HG03457 (cell line): ENCODE data around the gene CEACAM16.

Source experiments
- ATAC-seq: cut with Tn5 transposase; IDR thresholded peaks from one replicate; pipeline ENCODE4 v1.9.1; 2021; ENCODE audit warnings: moderate number of reproducible peaks; ENCODE audit not compliant: unreplicated experiment

CEACAM16 gene

DNA sequence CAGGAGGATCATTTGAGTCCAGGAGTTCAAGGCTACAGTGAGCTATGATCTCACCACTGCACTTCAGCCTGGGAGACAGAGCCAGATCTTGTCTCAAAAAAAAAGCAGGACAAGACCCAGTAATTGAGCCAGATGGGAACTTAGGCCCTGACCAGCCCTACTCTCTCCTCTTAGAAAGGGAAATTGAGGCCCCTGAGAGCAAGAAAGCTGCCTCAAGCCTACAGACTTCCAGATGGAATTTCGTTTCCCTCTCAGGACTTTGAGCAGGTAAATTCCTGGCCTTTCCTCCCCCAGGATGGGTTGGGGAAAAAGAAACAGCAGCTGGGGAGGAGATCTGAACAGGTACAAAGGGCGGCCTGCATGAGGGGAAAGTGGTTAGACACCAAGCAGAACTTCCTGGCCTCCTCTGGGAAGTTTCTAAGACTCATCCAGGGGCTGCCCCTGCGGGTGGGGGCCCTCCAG, 46.0 kb downstream of the CEACAM16 start:
- no peak for ATAC-seq

DNA sequence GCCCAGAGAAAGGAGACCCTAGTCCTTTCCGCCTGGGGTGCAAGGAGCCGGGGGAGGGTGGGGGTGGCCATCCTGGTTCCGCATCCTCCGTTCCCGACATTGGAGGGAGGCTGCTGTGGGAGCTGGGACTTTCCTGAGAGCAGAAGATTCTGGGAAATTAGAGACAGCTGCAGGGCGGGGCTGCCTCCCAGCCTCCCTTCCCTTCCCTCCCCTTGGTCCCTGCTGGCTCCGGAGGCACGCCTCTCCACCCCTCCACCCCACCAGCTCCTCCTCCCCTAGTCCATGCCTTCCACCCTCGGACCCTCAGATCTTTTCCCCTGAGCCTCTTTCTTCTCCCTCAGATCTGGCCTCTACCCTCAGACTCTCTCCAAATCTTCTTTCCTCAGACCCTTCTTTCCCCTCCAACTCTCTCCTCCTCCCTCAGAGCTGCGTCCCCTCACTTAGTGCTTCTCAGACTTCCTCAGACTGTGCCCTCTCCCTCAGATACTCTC, 46.4 kb downstream of the CEACAM16 start:
- no peak for ATAC-seq

DNA sequence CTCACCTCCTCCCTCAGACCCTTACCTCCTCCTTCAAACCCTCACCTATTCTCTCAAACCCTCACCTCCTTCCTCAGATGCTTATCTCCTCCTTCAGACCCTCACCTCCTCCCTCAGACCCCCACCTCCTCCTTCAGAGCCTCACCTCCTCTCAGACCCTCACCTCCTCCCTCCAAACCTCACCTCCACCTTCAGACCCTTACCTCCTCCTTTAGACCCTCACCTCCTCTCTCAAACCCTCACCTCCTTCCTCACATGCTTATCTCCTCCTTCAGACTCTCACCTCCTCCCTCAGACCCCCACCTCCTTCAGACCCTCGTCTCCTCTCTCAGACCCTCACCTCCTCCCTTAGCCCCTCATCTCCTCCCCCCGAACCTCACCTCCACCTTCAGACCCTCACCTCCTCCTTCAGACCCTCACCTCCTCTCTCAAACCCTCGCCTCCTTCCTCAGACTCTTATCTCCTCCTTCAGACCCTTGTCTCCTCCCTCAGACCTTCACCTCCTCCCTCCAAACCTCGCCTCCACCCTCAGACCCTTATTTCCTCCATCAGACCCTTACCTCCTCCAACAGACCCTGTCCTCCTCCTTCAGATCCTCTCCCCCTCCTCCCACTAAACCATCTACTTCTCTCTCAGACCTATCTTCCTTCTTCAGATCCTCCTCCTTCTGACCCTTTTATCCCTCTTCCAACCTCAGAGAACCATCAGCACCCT, 47.1 kb downstream of the CEACAM16 start:
- ATAC-seq = no peak

DNA sequence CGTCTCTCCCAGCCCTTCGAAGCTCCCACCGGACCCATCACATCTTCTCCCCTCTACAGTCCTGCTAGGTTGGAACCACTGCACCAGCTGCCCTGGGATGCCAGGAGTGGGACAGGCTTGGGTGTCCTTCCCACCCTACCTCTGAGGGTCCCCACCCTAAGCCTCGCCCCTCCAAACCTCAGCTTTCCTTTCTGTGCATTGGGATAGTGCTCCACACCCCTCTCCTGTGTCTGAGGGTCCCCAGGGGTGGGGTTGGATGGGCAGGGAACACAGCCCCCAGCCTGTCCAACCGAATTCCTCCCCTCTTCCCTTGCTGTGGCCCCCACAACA, 47.6 kb downstream of the CEACAM16 start:
- no peak for ATAC-seq

DNA sequence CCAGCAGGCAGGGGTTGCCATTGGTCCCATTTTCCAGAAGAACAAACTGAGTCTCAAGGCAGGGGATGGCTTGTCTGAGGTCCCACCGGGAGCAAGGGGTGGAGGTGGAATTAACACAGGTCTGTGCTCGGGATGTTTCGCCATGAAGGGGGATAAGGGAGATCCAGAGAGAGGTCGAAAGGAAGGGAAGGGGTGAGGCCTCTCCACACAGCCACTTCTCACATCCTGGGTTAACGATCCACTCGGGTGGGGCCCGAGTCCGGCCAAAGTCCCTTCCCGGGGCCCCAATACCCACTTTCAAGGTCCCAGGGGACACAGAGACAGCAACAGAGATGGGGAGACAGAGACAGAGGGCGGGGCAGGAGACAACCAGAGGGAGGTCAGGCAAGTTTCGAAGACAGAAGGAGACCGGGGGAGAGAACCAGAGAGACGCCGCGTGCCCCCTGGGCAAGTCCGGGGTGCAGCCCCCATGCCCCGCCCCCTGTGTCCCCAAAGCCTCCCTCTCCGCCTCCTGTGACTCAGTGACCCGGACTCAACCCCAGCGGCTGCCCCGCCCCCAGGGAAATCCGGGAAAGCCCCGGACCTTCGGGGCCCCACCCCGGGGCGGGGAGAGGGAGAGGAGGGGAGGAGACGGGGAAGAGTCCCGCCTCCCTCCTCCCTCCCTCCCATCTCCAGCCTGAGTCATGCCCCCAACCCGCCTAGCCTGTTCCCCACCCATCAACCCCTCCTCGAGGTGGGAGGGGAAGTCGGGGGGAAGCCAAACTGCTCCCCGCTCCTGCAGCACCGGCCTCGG, 48.2 kb downstream of the CEACAM16 start:
- ATAC-seq = no peak

DNA sequence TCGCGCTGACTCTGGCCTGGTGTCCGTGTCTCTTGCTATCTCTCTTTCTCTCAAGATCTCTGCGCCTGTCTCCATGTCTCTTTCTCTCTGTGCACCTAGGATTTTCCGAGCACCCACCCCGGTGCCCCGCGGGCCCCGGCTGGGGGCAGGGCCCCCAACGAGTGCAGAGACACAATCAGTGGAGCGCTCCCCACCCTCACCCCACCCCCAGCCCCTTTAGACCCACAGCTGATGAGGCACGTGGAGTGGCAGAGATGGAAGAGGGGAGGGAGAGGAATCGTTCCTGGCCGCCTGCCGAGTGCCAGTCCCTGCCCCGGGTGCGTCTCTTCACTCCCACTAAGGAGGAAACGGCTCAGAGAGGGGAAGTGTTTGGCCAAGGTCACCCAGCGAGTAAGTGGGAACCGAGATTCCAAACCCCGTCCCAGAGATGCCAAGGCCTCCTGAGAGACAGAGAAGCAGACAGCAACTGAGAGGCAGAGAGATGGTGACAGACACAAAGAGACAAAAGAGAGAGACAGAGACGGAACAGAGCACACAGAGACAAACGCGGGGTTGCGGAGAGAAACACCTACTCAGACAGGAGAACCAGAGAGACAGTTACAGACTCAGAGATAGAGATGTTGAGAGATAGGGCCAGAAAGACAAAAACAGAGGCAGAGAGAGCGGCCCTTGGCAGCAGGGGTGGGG, 48.9 kb downstream of the CEACAM16 start:
- ATAC-seq = no peak

DNA sequence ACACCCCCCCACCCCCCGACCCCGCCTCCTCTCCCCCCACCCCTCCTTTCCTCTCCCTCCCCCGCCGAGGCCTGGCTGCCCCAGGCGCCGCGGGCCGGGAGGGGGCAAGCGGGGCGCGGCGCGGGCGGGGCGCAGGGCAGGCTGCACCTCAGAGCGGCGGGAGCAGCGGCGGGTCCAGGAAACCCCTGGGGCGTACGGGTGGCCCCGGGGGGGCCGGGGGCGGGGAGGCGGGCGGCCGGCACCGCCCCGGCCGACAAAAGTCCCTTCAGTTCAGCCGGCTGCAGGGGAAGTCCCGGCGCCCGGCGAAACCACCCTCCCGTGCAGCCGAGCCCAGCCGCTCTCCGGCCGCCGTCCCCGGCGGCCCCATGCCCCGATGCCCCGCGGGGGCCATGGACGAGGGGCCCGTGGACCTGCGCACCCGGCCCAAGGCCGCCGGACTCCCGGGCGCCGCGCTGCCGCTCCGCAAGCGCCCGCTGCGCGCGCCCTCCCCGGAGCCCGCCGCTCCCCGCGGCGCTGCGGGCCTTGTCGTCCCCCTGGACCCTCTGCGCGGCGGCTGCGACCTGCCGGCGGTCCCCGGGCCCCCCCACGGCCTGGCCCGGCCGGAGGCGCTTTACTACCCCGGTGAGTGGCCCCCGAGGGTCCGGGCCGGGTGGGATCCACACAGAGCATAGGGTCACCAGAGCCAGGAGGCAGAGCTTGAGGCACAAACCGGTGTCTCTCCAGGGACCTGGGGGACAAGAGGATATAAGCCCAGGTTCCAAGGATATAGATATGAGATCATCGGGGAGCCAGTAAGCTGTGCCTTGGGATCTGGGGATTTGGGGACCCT, 49.7 kb downstream of the CEACAM16 start, which contains the start of gene BCL3:
BCL3 (plus strand) TSS at position 283 of the 829 bp plus-strand sequence; CDS start at position 366, 83 bp downstream.
- ATAC-seq = no peak

DNA sequence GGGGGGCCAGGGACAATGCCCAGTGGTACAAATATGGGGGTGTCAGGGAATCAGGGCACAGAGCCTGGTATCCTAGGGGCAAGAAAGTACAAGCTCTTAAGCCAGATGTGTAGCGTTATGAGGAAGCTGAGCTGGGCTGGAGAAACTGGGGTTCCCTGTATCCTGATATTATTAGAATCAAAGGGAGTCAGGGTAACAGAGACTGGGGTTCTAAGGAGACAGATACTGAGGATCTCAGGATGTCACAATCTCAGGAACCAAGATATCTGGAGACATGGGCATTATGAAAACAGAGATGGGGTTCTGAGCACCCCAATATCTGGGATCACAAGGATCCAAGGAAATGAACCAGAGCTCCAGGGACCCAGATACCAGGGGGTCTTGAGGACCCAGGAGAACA, 50.3 kb downstream of the CEACAM16 start:
- ATAC-seq = no peak

DNA sequence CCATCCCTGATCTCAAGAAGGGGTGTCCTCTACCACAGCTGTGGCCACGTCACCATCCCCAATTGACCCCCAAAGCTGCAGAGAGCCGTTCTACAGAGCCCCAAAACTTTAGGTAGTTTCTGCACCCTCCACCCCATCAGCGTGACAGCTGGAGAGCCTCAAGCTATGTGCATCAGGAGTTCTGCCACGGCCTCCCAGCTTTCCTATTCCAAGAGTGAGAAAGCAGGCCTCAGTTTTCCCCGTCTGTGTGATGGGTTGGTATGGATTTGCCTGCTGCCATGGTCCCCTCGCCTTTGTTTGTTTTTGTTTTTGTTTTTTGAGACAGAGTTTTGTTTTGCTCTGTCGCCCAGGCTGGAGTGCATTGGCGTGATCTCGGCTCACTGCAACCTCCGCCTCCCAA, 51.0 kb downstream of the CEACAM16 start:
- no peak for ATAC-seq

DNA sequence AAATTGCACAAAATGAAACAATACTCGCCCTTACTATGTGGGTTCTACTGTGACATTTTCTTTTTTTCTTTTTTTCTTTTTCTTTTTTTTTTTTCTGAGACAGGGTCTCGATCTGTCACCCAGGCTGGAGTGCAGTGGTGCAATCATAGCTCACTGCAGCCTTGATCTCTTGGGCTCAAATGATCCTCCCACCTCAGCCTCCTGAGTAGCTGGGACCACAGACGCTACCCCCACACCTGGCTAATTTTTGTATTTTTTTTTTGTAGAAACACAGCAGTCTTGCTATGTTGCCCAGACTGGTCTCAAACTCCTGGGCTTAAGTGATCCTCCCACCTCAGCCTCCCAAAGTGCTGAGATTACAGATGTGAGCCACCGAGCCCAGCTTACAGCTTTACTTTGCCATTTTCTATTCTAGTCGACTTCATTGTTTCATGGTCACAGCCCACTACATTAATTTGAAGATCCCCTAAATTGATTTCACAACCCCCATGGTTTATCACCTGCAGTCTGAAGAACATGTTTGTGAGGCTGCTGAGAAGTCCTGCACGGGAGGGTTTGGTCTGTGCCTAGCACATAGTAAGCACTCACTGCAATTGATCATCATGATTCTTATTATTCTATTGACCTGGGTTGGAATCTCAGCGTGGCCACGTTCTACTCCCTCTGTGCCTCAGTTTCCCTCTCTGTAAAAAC, 53.3 kb downstream of the CEACAM16 start:
- ATAC-seq = no peak

DNA sequence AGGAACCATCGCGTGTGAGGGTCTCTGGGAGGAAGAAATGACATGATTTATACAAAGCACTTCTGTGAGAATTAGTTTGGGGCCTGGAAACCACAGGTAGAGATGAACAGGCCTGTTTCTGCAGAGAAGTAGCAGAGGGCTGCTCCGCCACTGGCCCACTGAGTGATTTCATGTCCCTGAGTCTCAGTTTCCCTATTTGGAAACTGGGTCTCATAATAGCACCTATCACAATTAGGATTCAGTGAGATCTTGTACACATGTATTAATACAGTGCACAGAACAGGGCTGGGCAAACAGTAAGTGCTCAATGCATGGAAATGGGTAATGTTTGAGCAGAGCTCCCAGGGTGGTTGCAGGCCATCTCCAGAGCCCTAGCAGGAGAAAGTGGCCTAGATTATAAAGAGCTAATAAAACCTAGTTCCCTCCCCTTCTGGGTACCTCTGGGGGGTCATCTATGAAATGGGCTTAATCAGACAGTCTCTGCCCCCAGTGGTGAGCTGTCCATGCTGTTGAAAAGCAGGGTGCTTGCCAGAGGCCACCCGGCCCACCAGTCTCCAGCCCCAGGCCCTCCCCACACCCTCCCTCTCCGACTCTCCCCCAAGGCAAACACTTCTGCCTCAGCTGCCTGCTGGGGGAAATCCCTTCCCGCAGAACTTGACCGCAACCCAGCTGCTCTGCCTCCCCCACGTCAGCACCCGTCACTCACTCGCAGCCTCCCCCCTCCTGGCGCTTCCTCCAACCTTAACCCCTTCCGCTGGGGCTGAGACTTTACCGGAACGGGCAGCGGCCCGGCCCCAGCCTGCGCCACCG, 54.1 kb downstream of the CEACAM16 start:
- peak; percentile 49 for ATAC-seq

DNA sequence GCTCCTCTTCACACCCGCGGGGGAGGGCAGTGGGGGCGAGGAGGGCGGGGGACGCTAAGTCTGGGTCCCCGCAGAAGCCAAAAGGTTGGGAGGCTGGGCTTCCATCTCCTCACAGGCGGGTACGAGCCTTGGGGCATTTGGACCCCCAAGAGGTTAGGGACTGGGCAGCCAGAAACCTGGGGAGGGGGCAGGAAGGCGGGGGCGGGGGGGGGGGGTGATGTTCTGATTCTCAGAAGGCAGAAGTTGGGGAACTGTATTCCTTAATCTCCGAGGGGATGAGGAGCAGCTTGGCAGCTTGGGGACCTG, 54.6 kb downstream of the CEACAM16 start:
- ATAC-seq = no peak

DNA sequence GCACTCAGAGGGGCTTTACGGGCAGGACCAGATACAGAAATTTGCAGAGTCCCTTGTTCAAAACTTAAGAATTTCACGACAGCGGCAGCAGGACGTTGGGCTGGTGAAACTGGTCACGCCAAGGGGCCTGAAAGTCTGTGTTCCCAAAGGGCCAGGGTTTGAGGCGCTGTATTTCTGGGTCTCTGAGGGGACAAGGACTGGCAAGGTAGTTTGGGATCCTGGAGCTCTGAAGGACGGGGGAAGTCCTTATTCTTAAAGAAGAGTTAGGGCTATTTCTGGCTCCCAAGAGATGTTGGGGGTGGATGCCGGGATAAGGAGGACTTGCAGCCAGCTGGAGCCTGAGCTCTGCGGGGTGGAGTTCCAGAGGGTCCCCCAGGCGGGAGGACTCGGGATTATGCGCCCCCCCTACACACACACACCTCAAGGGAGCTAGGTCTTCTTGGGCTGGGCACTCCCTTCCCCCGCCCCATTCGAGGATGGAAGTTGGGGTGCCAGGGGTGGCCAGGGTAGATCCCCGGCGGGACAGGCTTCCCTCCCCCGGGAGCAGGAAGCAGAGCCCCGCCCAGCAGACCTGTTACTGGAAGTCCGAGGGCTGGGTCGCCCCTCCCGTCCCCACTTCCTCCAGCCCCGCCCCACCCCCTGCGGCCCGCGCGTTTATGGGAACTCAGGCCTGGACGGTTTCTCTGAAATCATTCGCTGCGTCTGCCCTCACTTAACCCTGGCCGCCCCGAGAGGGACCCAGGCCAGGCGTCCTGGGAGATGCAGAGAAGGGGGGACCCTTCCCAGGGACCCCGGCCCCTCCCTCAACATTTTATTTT, 55.2 kb downstream of the CEACAM16 start:
- ATAC-seq = peak; percentile 28

DNA sequence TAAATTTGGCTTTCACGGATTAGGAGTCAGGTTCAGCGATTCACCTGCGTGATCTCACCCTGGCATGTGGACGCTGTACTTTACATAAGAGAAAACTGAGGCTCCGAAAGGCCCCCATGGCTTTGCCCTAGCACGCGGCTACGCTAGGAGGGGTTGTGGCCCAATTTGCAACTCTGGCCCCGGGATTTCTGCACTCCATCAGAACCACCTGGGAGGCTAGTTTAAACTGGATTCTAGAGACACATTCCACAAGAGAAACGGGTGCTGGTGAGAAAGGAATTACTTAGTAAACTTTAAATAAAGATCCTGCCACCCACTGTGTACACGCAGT, 55.8 kb downstream of the CEACAM16 start:
- no peak for ATAC-seq

DNA sequence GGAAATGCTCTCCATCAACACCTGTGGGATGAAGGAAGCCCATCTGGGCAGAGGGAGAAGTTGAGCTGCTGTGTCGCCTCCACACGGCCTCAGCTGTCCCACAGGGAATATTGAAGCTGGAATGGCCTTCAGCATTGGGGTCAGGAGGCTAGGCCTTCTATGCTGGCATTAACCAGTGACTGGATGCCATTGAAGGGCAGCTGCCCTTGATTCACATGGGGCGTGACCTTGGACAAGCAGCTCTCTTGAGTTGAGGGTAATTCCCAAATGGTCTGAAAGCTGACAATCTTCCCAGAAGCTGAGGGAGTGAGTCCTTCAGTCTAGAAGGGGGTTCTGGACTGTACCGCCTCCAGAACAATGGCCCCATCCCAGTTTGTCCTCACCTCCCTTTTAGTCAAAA, 56.3 kb downstream of the CEACAM16 start:
- no peak for ATAC-seq

DNA sequence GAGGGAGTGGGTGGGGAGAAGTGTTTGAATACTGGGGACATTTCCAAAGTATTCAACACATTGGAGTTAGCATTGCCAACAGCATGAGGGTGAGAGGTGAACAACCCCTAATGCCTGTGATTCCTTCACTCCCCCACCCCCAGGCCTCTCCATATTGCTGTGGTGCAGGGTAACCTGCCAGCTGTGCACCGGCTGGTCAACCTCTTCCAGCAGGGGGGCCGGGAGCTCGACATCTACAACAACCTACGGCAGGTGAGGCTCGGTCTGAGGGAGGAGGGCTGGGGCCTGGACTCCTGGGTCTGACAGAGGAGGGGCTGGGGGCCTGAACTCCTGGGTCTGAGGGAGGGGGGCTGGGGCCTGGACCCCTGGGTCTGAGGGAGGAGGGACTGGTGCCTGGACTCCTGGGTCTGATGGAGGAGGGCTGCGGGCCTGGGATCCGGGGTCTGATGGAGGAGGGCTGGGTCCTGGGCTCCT, 57.2 kb downstream of the CEACAM16 start:
- ATAC-seq = no peak

DNA sequence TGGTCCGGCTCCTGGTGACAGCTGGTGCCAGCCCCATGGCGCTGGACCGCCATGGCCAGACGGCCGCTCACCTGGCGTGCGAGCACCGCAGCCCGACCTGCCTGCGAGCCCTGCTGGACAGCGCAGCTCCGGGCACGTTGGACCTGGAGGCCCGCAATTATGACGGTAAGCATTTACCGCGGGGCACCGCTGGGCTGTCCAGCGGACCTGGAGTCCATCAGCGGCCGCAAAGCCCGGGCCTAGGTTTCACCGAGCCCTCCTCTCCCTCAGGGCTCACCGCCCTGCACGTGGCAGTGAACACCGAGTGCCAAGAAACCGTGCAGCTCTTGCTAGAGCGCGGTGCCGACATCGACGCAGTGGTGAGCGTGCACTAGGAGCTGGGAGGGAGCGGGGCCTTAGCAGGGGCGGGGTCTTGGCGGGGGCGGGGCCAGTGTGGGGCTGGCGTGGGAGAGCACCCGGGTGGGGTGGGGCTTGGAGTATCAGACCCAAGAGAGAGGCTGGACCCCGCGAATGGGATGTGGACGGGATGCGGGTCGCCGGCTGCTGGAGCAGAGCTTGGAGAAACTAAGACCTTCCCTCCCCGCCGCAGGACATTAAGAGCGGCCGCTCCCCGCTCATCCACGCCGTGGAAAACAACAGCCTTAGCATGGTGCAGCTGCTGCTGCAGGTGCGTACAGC, 58.2 kb downstream of the CEACAM16 start:
- ATAC-seq = no peak
